AG09309 (cell line): Measurements from ENCODE around the gene CTIF.

Source experiments
- DNase-seq: peaks from one replicate; pipeline ENCODE4 v3.0.0-alpha.2; 2010; ENCODE audit warnings: low read depth
- H3K4me3 ChIP-seq: 2 replicates; pipeline ENCODE4 v1.5.1; 2011; ENCODE audit warnings: mild to moderate bottlenecking, low read depth, low read length, moderate library complexity; ENCODE audit not compliant: control insufficient read depth
- TF ChIP-seq, protein P1 (sequence below): IDR thresholded peaks from 2 replicates; pipeline ENCODE4 v1.5.1; 2011; ENCODE audit warnings: mild to moderate bottlenecking, low read depth, low read length, inconsistent platforms; ENCODE audit not compliant: insufficient read depth, control insufficient read depth; ENCODE audit errors: missing control alignments

CTIF gene

DNA sequence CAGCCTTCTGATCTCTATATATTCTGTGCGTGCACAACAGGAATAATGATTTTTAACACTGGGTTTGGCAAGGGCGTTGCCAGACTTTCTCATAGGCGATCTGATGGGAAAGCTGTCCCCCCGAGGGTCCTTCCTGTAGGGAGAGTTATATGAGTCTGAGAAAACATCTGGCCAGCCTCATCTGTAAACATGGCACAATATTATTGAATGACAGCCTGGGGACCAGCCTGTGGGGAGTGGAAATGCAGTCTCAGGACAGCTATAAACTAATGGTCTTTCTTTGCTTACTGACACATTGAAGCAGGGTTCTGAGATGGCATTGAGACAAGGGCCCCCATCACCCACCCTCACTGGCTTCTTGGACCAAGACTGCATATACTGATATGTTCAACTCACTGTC, 62.5 kb downstream of the CTIF start:
- no peak overlapping the region for H3K4me3 ChIP-seq
- TF ChIP-seq, protein P1, sequence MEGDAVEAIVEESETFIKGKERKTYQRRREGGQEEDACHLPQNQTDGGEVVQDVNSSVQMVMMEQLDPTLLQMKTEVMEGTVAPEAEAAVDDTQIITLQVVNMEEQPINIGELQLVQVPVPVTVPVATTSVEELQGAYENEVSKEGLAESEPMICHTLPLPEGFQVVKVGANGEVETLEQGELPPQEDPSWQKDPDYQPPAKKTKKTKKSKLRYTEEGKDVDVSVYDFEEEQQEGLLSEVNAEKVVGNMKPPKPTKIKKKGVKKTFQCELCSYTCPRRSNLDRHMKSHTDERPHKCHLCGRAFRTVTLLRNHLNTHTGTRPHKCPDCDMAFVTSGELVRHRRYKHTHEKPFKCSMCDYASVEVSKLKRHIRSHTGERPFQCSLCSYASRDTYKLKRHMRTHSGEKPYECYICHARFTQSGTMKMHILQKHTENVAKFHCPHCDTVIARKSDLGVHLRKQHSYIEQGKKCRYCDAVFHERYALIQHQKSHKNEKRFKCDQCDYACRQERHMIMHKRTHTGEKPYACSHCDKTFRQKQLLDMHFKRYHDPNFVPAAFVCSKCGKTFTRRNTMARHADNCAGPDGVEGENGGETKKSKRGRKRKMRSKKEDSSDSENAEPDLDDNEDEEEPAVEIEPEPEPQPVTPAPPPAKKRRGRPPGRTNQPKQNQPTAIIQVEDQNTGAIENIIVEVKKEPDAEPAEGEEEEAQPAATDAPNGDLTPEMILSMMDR = no peak
- DNase-seq = no peak

DNA sequence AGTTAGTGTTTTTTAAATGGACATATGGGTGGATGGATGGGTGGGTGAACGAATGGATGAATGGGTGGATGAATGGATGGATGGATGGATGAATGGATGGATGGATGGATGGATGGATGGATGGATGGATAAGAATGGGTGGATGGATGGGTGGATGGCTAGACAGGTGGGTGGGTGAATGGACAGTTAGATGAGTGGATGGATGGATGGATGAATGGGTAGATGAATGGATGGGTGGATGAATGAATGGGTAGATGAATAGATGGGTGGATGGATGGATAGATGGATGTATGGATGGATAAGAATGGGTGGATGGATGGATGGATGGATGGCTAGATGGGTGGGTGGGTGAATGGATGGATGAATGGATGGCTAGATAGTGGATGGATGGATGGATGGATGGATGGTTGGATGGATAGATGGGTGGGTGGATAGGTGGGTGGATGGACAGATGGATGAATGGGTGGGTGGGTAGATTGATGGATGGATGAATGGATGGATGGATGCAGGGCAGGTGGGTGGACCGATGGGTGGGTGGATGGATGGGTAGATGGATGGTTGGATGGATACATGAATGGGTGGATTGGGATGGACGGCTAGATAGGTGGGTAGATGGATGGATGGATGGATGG, 64.0 kb downstream of the CTIF start:
- TF ChIP-seq, protein P1 = no peak
- no peak for DNase-seq
- H3K4me3 ChIP-seq = no peak overlapping the region

DNA sequence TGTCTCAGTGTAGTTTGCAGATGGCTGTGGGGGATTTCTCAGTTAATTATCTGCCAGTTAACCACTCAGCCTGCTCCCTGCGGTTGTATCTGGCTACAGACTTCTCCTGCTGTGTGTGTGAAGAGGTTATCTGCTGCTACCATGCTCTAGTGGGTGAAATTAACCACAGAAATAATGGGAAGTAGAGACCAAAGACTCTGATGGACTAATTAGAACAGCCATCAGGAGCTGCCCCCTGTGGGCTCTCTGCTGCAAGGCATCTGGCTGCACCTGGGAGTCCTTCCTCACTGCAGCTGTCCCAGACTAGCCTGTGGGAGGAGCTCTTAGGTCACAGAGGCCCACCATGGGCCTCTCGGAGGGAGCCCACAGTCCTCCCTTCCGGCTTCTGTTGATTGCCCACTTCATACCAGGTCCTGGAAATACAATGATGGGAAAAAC, 66.6 kb downstream of the CTIF start:
- TF ChIP-seq, protein P1 = no peak
- no peak for DNase-seq
- H3K4me3 ChIP-seq = no peak overlapping the region

DNA sequence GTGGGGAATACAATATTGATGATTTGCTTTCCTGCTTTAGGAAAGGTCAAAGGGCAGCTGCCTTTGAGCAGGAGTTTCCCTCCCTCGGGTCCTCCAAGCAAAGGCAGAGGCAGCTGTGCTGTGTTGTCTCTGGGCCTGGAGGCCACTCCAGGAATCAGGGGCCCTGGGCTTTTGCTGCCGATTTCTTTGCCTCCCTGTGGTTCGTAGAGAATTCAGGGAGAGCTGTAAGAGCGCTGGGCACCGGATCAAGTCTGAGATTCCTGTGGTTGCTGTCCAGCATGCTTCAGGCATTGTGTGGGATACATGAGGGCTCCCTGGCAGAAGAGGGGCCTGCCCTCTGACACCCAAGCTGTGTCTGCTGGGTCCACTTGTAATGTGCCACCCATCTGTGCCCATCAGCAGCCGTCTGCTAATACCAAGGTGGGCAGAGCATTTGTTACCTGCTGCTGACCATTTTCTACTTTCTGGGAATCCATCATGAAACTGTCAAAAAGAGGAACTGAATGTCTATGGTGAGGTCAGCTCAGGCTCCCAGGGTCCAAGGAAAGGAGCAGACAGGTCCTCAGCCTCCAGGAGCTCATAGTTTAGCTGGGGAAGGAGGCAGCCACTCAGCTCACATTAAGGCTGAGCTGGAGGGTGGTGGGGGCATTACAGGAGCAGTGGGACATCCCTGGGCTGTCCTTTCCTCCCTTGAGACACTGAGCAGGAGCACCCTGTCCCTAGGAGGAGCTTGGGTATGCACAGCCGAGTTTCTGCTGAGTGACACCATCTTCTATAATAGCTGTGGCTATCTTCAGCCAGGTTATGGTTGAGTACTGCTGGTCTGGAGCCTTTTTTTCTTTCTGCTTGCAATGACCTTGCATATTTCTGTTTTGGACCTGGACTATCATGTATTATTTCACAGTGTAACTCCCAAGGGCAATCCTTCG, 68.5 kb downstream of the CTIF start:
- TF ChIP-seq, protein P1 = no peak
- H3K4me3 ChIP-seq = no peak overlapping the region
- peak; percentile 55 for DNase-seq

DNA sequence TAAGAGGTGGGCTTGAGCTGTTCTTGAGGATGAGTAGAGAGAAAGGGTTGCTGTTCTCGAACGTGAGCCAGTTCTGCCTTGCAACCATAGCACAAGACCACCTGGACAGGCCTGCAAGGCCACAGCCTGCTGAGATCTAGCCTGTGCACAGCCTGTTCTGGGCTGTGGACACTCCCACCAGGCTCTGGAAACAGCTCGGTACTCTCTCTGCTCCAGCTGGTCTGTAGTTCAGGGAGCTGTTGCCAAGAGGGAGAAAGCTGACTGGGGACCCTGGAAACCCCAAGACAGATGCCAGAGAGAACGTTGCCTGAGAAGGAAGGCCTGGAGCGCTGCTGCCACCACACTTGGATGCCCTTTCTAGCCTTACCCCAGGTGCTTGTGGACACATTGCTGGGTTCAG, 69.8 kb downstream of the CTIF start:
- no peak for DNase-seq
- TF ChIP-seq, protein P1 = no peak
- no peak overlapping the region for H3K4me3 ChIP-seq

DNA sequence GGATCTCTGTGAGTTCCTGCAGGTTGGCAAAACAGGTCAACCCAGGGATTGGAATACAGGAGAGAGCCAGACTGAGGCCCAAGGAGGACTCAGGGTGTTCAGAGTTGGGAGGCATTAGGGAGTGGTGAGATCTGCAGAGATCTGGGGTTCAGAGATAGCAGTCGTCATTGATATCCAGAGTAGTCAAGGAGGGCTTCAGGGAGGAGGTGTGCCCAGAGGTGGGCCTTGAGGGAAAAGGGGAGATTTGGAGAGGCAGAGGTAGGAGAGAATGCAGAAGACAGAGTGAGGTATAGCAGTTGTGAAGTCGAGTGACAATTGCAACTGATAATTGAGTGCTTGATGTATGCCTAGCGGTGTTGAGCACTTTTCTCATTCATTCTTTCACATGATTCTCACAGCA, 70.3 kb downstream of the CTIF start:
- TF ChIP-seq, protein P1 = no peak
- no peak overlapping the region for H3K4me3 ChIP-seq
- no peak for DNase-seq
